Fibroblast of pulmonary artery (primary cell): ENCODE measurements around the gene TBL1Y.

Experiments used
- DNase-seq: peaks from one replicate; pipeline ENCODE4 v3.0.0-alpha.2; 2010; ENCODE audit warnings: low read depth
- H3K4me3 ChIP-seq: replicated peaks from 2 replicates; pipeline ENCODE4 v1.5.1; 2011; ENCODE audit warnings: low read depth, mild to moderate bottlenecking, control low read depth, low read length, moderate library complexity
- TF ChIP-seq, protein P1 (sequence below): IDR thresholded peaks from 2 replicates; pipeline ENCODE4 v1.5.1; 2011; ENCODE audit warnings: mild to moderate bottlenecking, control low read depth, low read length, inconsistent platforms; ENCODE audit errors: missing control alignments

Gene TBL1Y

DNA sequence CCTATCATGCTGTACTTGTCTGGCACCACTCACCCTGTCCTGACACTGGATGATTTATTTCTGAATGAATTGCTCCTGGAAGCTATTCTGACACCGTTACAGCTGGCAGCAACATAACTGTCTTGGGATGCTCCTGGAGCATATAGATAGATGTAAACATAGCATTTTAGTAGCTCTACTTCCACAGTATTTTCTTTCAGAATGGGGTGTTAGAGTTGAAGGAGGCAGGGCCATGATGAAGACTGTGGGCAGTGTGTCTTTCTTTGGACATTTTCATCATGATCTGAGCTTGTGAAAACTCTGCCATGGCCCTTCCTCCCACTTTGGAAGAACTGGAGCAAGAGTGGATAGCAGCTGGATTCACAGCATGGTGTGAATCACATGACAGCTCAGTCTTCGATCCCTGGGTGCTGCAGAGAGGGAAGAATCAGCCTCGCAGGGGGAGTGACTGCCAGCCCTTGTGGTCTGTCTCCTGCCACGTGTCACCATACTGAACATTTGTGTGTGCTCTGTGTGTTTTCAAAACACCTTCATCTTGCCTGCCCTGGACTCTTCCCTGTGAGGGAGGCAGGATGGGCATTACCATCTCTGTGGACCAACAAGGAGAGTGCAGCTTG is 61.9 kb downstream of the TBL1Y start:
- H3K4me3 ChIP-seq = no peak overlapping the region
- no peak for DNase-seq
- TF ChIP-seq, protein P1, sequence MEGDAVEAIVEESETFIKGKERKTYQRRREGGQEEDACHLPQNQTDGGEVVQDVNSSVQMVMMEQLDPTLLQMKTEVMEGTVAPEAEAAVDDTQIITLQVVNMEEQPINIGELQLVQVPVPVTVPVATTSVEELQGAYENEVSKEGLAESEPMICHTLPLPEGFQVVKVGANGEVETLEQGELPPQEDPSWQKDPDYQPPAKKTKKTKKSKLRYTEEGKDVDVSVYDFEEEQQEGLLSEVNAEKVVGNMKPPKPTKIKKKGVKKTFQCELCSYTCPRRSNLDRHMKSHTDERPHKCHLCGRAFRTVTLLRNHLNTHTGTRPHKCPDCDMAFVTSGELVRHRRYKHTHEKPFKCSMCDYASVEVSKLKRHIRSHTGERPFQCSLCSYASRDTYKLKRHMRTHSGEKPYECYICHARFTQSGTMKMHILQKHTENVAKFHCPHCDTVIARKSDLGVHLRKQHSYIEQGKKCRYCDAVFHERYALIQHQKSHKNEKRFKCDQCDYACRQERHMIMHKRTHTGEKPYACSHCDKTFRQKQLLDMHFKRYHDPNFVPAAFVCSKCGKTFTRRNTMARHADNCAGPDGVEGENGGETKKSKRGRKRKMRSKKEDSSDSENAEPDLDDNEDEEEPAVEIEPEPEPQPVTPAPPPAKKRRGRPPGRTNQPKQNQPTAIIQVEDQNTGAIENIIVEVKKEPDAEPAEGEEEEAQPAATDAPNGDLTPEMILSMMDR = no peak

DNA sequence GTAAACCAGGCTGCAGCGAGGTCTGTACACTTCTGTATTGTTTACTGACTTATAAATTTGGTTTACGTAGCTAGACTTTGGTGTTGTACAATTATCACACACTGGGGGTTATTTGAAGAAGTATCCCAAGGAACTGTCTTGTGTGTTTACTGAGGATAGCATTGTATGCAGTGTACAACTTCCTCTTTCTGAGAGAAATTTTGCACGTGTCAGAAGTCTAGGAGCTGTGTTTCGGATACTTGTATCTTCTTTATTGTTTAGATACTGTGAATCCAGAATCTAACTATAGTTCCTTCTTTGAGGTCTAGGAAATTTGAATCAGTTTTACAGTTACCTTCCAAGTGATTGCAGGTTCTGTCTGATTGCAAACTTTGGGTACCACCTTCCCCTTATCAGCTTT is 64.5 kb downstream of the TBL1Y start:
- no peak for DNase-seq
- H3K4me3 ChIP-seq = no peak overlapping the region
- TF ChIP-seq, protein P1 = no peak

DNA sequence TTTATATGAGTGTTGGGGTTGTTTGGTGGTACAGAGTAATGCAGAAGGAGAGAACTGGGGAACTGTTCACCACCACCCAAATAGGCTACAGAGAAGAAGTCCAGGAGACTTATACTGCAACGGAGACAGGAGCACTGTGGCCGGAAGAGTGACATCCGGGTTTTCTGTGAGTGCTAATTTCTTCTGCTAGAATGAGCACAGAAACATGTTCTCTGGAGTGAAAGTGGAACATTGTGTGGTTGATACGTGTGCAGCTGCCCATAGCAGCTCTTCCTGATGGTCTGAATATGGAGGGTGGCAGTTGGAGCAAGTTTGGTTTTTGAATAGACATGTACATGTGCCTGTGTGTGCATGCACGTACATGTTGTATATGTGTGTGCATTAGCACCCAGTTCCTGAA is 67.3 kb downstream of the TBL1Y start:
- TF ChIP-seq, protein P1 = no peak
- no peak overlapping the region for H3K4me3 ChIP-seq
- DNase-seq = no peak

DNA sequence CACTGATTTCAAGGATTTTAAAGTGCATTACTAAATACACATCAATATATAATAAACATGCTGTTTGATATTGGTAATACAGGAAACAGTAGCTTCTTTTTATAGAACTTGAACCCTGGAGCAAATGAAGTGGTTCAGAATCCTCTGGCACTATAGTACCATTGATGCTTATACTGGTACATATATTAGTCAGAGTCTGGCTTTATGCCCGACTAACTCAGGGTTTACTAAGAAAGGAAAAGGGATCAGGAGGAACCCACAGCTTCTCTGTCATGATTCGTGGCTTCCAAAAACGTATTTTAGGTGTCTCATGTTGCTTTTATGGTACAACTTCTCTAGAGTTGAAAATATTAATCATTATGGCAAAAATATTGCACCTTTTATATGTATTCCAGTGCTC is 72.7 kb downstream of the TBL1Y start:
- DNase-seq = no peak
- TF ChIP-seq, protein P1 = no peak
- H3K4me3 ChIP-seq = no peak overlapping the region

GRCh38 chrY:6987811-6988210 is 77.3 kb downstream of the TBL1Y start:
- DNase-seq = no peak
- H3K4me3 ChIP-seq = no peak overlapping the region
- TF ChIP-seq, protein P1 = no peak

GRCh38 chrY:6989886-6990620 is 79.6 kb downstream of the TBL1Y start:
- DNase-seq = no peak
- TF ChIP-seq, protein P1 = no peak
- no peak overlapping the region for H3K4me3 ChIP-seq

DNA sequence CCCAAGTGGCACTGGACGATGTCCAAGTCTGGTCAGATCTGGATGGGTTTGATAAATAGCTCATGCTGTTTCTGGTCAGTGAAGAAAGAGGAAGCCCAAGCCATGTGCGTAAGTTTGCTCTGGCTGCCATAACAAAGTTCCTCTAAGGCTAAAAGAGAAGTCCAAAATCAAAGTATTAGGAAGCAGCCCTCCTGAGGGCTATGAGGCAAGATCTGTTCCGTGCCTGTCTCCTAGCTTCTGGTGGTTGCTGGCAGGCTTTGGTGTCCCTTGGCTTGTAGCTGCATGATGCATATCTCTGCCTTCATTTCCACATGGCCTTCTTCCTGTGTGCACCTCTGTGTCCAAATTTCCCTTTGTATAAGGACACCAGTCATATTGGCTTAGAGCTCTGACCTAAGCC is 81.5 kb downstream of the TBL1Y start:
- no peak overlapping the region for H3K4me3 ChIP-seq
- no peak for DNase-seq
- TF ChIP-seq, protein P1 = no peak
